Testis (tissue), 5 donors: Measurements from ENCODE around the gene COL11A2. TPM values are rescaled to one million over a fixed set of nuclear protein-coding genes. Genes with fewer than 3 reads are reported as not detected.

ENCODE experiments used
- DNase-seq: peaks from one replicate; pipeline ENCODE4 v3.0.0-alpha.2; 2019
- H3K27ac ChIP-seq, 2 donors: fragments of 200-600 bp; sonication (generic); one replicate each; pipeline ENCODE4 v1.5.1; 2019
- H3K27me3 ChIP-seq: fragments of 200-600 bp; sonication (generic); one replicate; pipeline ENCODE4 v1.5.1; 2019
- H3K36me3 ChIP-seq: fragments of 200-600 bp; sonication (generic); one replicate; pipeline ENCODE4 v1.5.1; 2017; ENCODE audit warnings: low read depth; ENCODE audit errors: missing control alignments
- H3K4me1 ChIP-seq: fragments of 200-600 bp; sonication (generic); one replicate; pipeline ENCODE4 v1.5.1; 2019
- H3K4me3 ChIP-seq, 2 donors: fragments of 200-600 bp; sonication (generic); one replicate each; pipeline ENCODE4 v1.5.1; 2017 to 2019
- H3K9me3 ChIP-seq: fragments of 200-600 bp; sonication (generic); one replicate; pipeline ENCODE4 v1.5.1; 2017
- CTCF ChIP-seq, 3 experiments: fragments of 450-650 bp in 2 of 3; fragments of 200-600 bp in 1 of 3; sonication (generic) in 1 of 3; IDR thresholded peaks; one replicate each; pipeline ENCODE4 v1.5.1; 2016 to 2019; ENCODE audit warnings: antibody characterized with exemption in 3 of 3, mild to moderate bottlenecking in 2 of 3, moderate library complexity in 1 of 3
- POLR2A ChIP-seq: fragments of 450-650 bp; IDR thresholded peaks from one replicate; pipeline ENCODE4 v1.6.1; 2017; ENCODE audit warnings: antibody characterized with exemption, mild to moderate bottlenecking, moderate library complexity
- WGBS, 2 donors: methylation state at CpG; one replicate each; pipeline ENCODE4 v1.1.5; 2018; 5-methylcytosine and 5-hydroxymethylcytosine counted together
- intact Hi-C: fragments of 100-400 bp; cut with DNase I; formaldehyde crosslinking; loops from one replicate; pipeline ENCODE4 v1.15.1; 2023; ENCODE audit warnings: low total_unique reads
- long read RNA-seq, 2 donors: transcript quantifications; one replicate each; lab custom pipeline, GENCODE V29; 2026
- polyA plus RNA-seq: library from polyadenylated mRNA; stranded (reverse); fragments of 350-450 nt; fragmentation: Illumina TruSeq; extraction: RNeasy Lipid Tissue Mini Kit (QIAGEN cat#74804); gene quantifications from one replicate; pipeline ENCODE4 v1.2.3, GENCODE V29; 2014; ENCODE audit warnings: low read depth, low replicate concordance; ENCODE audit not compliant: insufficient read depth
- total RNA-seq, 2 donors: library from RNA; depleted of rRNA; stranded (reverse); fragments of >200 nt; gene quantifications; one replicate each; pipeline ENCODE4 v1.2.3, GENCODE V29; 2016

The COL11A2 gene
- 1 to 10 TPM; 8.6 to 8.8 TPM for total RNA-seq
- polyA plus RNA-seq: 8.2 TPM
- long read RNA-seq, donor 1: 0 reads
- long read RNA-seq, donor 2, partial matches to known transcripts: 0 of 1 reads
- long read RNA-seq, donor 2, other reads (novel, unspliced or antisense): 0 of 1 reads

GRCh38 chr6:33192105-33192646, at the start of gene COL11A2:
Gene COL11A2 (minus strand): TSS chr6:33192467. CDS start chr6:33192240, 227 bp downstream.
- intact Hi-C loops: no loop called here
- no peaks in the 10 kb centered on the region for H3K27me3 ChIP-seq
- peaks cover 13% of the 10 kb centered on the region for H3K4me1 ChIP-seq
- H3K9me3 ChIP-seq: no peaks in the 10 kb centered on the region
- 10 to 13% methylated on average over 10 to 34 of the region's 35 CpGs for WGBS, 2 donors
- TF ChIP-seq CTCF (IDR thresholded peaks at IDR 0.05): no peak
- no peak for TF ChIP-seq POLR2A
- no peak within 1 kb of the TSS for H3K27ac ChIP-seq
- H3K36me3 ChIP-seq: no peaks in the 10 kb centered on the region
- no peak for DNase-seq
- H3K4me3 ChIP-seq: peak within 1 kb of the TSS; percentile 40 to 41

GRCh38 chr6:33241968-33242367, 49.7 kb upstream of the COL11A2 start:
- no peaks in the 10 kb centered on the region for H3K4me1 ChIP-seq
- TF ChIP-seq CTCF (IDR thresholded peaks at IDR 0.05): no peak
- no peak for TF ChIP-seq POLR2A
- no peak overlapping the region for H3K27ac ChIP-seq
- 63 to 70% methylated on average over 3 of the region's 3 CpGs for WGBS, 2 donors
- no peaks in the 10 kb centered on the region for H3K27me3 ChIP-seq
- no peaks in the 10 kb centered on the region for H3K9me3 ChIP-seq
- no peak overlapping the region for H3K4me3 ChIP-seq
- intact Hi-C loops: no loop called here
- H3K36me3 ChIP-seq: no peaks in the 10 kb centered on the region
- DNase-seq: no peak

GRCh38 chr6:33237741-33238140, 45.5 kb upstream of the COL11A2 start:
- TF ChIP-seq CTCF (IDR thresholded peaks at IDR 0.05): no peak
- no peak for TF ChIP-seq POLR2A
- intact Hi-C loops: loop anchor here (5.0 kb wide), 1 partner anchor 90 kb away; no protein-coding TSS in a partner anchor
- Histone ChIP-seq H3K4me3 (no peak overlapping the region), H3K27me3 (no peaks in the 10 kb centered on the region), H3K9me3 (no peaks in the 10 kb centered on the region), H3K36me3 (no peaks in the 10 kb centered on the region), H3K4me1 (no peaks in the 10 kb centered on the region), H3K27ac (peak overlapping the region in 1 of 2 donors; percentile 7)
- WGBS, 2 donors: 28 to 42% methylated on average over 2 of the region's 2 CpGs
- DNase-seq: peak; percentile 83

- TF ChIP-seq CTCF (IDR thresholded peaks at IDR 0.05): no peak
- no peaks in the 10 kb centered on the region for H3K27me3 ChIP-seq
- 90 to 91% methylated on average over 6 of the region's 6 CpGs for WGBS, 2 donors
- intact Hi-C loops: loop anchor here (5.0 kb wide), 1 partner anchor 90 kb away; no protein-coding TSS in a partner anchor
- peak overlapping the region in 1 of 2 donors; percentile 7 for H3K27ac ChIP-seq
- H3K4me3 ChIP-seq: no peak overlapping the region
- H3K9me3 ChIP-seq: no peaks in the 10 kb centered on the region
- H3K36me3 ChIP-seq: no peaks in the 10 kb centered on the region
- DNase-seq: no peak
- H3K4me1 ChIP-seq: no peaks in the 10 kb centered on the region
These were observed 44.6 kb upstream of the COL11A2 start for GRCh38 chr6:33236852-33237251.

- H3K36me3 ChIP-seq: no peaks in the 10 kb centered on the region
- no peak for DNase-seq
- H3K4me3 ChIP-seq: no peak overlapping the region
- no peaks in the 10 kb centered on the region for H3K9me3 ChIP-seq
- H3K27ac ChIP-seq: no peak overlapping the region
- H3K27me3 ChIP-seq: no peaks in the 10 kb centered on the region
- no peak for TF ChIP-seq CTCF (IDR thresholded peaks at IDR 0.05)
- no peak for TF ChIP-seq POLR2A
- intact Hi-C loops: loop anchor here (5.0 kb wide), 1 partner anchor 89 kb away; no protein-coding TSS in a partner anchor
- no peaks in the 10 kb centered on the region for H3K4me1 ChIP-seq
These were observed 44.1 kb upstream of the COL11A2 start for GRCh38 chr6:33236328-33236727.
